HepG2 (cell line): ENCODE measurements around the gene LTA4H. TPM values are rescaled to one million over a fixed set of nuclear protein-coding genes. Genes with fewer than 3 reads are reported as not detected.

Experiments used
- ATAC-seq: fragments of 200-7000 bp; cut with Tn5 transposase; 3 replicates; pipeline ENCODE4 v1.9.1; 2020; ENCODE audit warnings: mild to moderate bottlenecking, moderate library complexity
- BruUV-seq: library from RNA; stranded (reverse); fragments of 400-500 nt; replicated peaks from 2 replicates; lab custom pipeline; 2021; lab: Mats Ljungman, UMichigan
- CTCF ChIA-PET: fragments of 300-600 bp; formaldehyde crosslinking; extraction: SDS; loops from one replicate; lab custom pipeline; 2021; ENCODE audit warnings: low total read pairs, inconsistent platforms, low intra/inter-chr PET ratio; lab: Yijun Ruan, JAX
- POLR2A ChIA-PET: fragments of 350-600 bp; sonication (Branson Sonifier 250); formaldehyde crosslinking; loops from one replicate; lab custom pipeline; 2020; ENCODE audit warnings: antibody characterized with exemption, inconsistent platforms; lab: Yijun Ruan, JAX
- DNase-seq: peaks from one replicate; pipeline ENCODE4 v3.0.0-alpha.2; 2015; ENCODE audit warnings: low spot score
- FAIRE-seq: peaks from 3 replicates; lab custom pipeline; 2011; peaks lifted over from hg19 to GRCh38; lab: Jason Lieb, UNC
- H2AFZ ChIP-seq: one replicate; pipeline ENCODE4 v1.6.1; 2011; ENCODE audit warnings: low read length, inconsistent platforms
- H3K27ac ChIP-seq: fragments of 300-600 bp; 3 replicates; pipeline ENCODE4 v1.8.0; 2011; ENCODE audit warnings: mixed run types, mild to moderate bottlenecking, mixed read lengths, low read length, inconsistent platforms; ENCODE audit not compliant: insufficient read depth; ENCODE audit errors: extremely low read length
- H3K27me3 ChIP-seq, 2 experiments: fragments of 200-600 bp in 1 of 2; 2 replicates in 1 of 2; 3 replicates in 1 of 2; pipeline versions ENCODE4 v1.6.0 to v1.8.0; 2011; ENCODE audit warnings: low read length in 2 of 2, mild to moderate bottlenecking in 2 of 2, moderate library complexity in 2 of 2, inconsistent platforms in 1 of 2; ENCODE audit not compliant: insufficient read depth in 2 of 2, control insufficient read depth in 1 of 2
- H3K36me3 ChIP-seq, 2 experiments: fragments of 200-600 bp in 1 of 2; replicated peaks in 1 of 2; 2 replicates in 1 of 2; 3 replicates in 1 of 2; pipeline versions ENCODE4 v1.5.1 to v1.8.0; 2011; ENCODE audit warnings: low read length in 2 of 2, inconsistent platforms in 1 of 2; ENCODE audit not compliant: insufficient read depth in 2 of 2, control insufficient read depth in 1 of 2
- H3K4me1 ChIP-seq: 2 replicates; pipeline ENCODE4 v1.5.1; 2012; ENCODE audit warnings: low read length, inconsistent platforms; ENCODE audit not compliant: insufficient read depth
- H3K4me2 ChIP-seq: 2 replicates; pipeline ENCODE4 v1.6.0; 2011; ENCODE audit warnings: low read depth, low read length, inconsistent platforms
- H3K4me3 ChIP-seq, 3 experiments: fragments of 200-600 bp in 1 of 3; sonication (generic), shearing (Covaris generic) in 1 of 3; replicated peaks in 1 of 3; 2 replicates each; pipeline ENCODE4 v1.5.1; 2011 to 2016; ENCODE audit warnings: low read length in 3 of 3, inconsistent platforms in 2 of 3, low read depth in 2 of 3, mild to moderate bottlenecking in 2 of 3, control low read depth in 1 of 3, mixed read lengths in 1 of 3; ENCODE audit not compliant: insufficient read depth in 1 of 3
- H3K79me2 ChIP-seq: one replicate; pipeline ENCODE4 v1.6.1; 2011; ENCODE audit warnings: low read length, inconsistent platforms; ENCODE audit not compliant: insufficient read depth
- H3K9ac ChIP-seq: 2 replicates; pipeline ENCODE4 v1.6.0; 2011; ENCODE audit warnings: mild to moderate bottlenecking, low read depth, low read length, inconsistent platforms; ENCODE audit not compliant: insufficient read depth
- H3K9me3 ChIP-seq: 2 replicates; pipeline ENCODE4 v1.5.1; 2012; ENCODE audit warnings: mild to moderate bottlenecking, low read length
- H4K20me1 ChIP-seq: 2 replicates; pipeline ENCODE4 v1.6.0; 2011; ENCODE audit warnings: inconsistent platforms, mild to moderate bottlenecking, low read length, moderate library complexity; ENCODE audit not compliant: insufficient read depth
- ADNP ChIP-seq: sonication (generic); formaldehyde crosslinking; IDR thresholded peaks from 2 replicates; pipeline ENCODE4 v1.4.0; 2020; ENCODE audit warnings: missing genetic modification reagents
- ERF ChIP-seq: IDR thresholded peaks from 2 replicates; pipeline ENCODE4 v1.6.1; 2018; ENCODE audit warnings: missing biosample characterization, missing genetic modification reagents
- FOSL2 ChIP-seq: sonication (generic); formaldehyde crosslinking; IDR thresholded peaks from 2 replicates; pipeline ENCODE4 v1.4.0; 2020; ENCODE audit warnings: missing genetic modification reagents
- HNRNPL ChIP-seq: fragments of 200-400 bp; formaldehyde crosslinking; IDR thresholded peaks from 2 replicates; pipeline ENCODE4 v1.6.1; 2017; ENCODE audit warnings: mild to moderate bottlenecking, low read depth, low read length
- IKZF1 ChIP-seq: fragments of 450-650 bp; IDR thresholded peaks from 2 replicates; pipeline ENCODE4 v1.7.1; 2016
- NFE2L2 ChIP-seq: fragments of 150-350 bp; IDR thresholded peaks from 2 replicates; pipeline ENCODE4 v1.6.1; 2014; ENCODE audit warnings: low read length
- NONO ChIP-seq, 2 experiments: fragments of 450-650 bp in 1 of 2; sonication (generic) in 1 of 2; formaldehyde crosslinking in 1 of 2; IDR thresholded peaks in 1 of 2; conservative IDR thresholded peaks in 1 of 2; 2 replicates each; pipeline versions ENCODE4 v1.6.1 to v1.8.0; 2017 to 2022; ENCODE audit warnings: mild to moderate bottlenecking in 1 of 2, missing genetic modification reagents in 1 of 2, moderate library complexity in 1 of 2
- REST ChIP-seq, 2 experiments: IDR thresholded peaks; 2 replicates each; pipeline ENCODE4 v1.6.1; 2011 to 2012; ENCODE audit warnings: low read length in 2 of 2, borderline replicate concordance in 1 of 2, low read depth in 1 of 2, mild to moderate bottlenecking in 1 of 2, moderate library complexity in 1 of 2
- SNAPC2 ChIP-seq: sonication (generic); formaldehyde crosslinking; IDR thresholded peaks from 2 replicates; pipeline ENCODE4 v1.8.1; 2022; ENCODE audit warnings: mild to moderate bottlenecking, missing genetic modification reagents
- SRSF4 ChIP-seq: fragments of 200-400 bp; formaldehyde crosslinking; IDR thresholded peaks from one replicate; pipeline ENCODE4 v1.6.1; 2018; ENCODE audit warnings: mild to moderate bottlenecking, low read depth, low read length, moderate library complexity; ENCODE audit not compliant: poor library complexity, severe bottlenecking
- ZNF530 ChIP-seq: sonication (generic); formaldehyde crosslinking; IDR thresholded peaks from 2 replicates; pipeline ENCODE4 v1.5.0; 2020; ENCODE audit warnings: low read depth, mild to moderate bottlenecking, missing genetic modification reagents
- WGBS: methylation state at CpG from one replicate; pipeline ENCODE4 v1.1.6; 2017; ENCODE audit warnings: low lambda C conversion rate; 5-methylcytosine and 5-hydroxymethylcytosine counted together
- in situ Hi-C: cut with HindIII; loops from 2 replicates; pipeline ENCODE4 v1.10.0; 2017; ENCODE audit warnings: low pct_unique_long_range_greater_than_20kb; ENCODE audit not compliant: extremely low pct_ligation_motif_present
- intact Hi-C: fragments of 100-400 bp; cut with micrococcal nuclease; formaldehyde crosslinking; loops from one replicate; pipeline ENCODE4 v1.10.0; 2022; ENCODE audit not compliant: unreplicated experiment
- polyA plus RNA-seq, 8 experiments: library from polyadenylated mRNA; depleted of rRNA in 3 of 8; stranded (reverse) in 7 of 8; unstranded in 1 of 8; fragments of >200 nt; fragmentation: Illumina TruSeq in 4 of 8; extraction: Trizol in 4 of 8; gene quantifications; 2 replicates each; pipeline versions ENCODE4 v1.2.1 to v1.2.3, GENCODE V29; 2011 to 2016; ENCODE audit warnings: low read depth in 4 of 8, missing spikeins in 1 of 8, mixed read lengths in 1 of 8; ENCODE audit not compliant: insufficient read depth in 1 of 8
- total RNA-seq, 5 experiments: library from RNA; depleted of rRNA; stranded (reverse); fragments of >200 nt; fragmentation: Illumina TruSeq; extraction: Trizol; gene quantifications; 2 replicates each; pipeline ENCODE4 v1.2.3, GENCODE V29; 2016; ENCODE audit warnings: low read depth in 1 of 5
- TF ChIP-seq, protein P1 (sequence below): sonication (generic); formaldehyde crosslinking; IDR thresholded peaks from 2 replicates; pipeline ENCODE4 v1.5.1; 2020; ENCODE audit warnings: mild to moderate bottlenecking, missing genetic modification reagents

LTA4H gene
- total and polyA plus RNA-seq, 2 of the 13 experiments (the other 11 are each of a cell fraction or from before 2014, with no cell fraction given): 87.5 to 90.4 TPM

- DNase-seq (no peak), FAIRE-seq (no peak)
- H3K79me2 ChIP-seq: no peaks in the 10 kb centered on the region
- peaks cover 45% of the 10 kb centered on the region for H3K4me1 ChIP-seq
- in situ Hi-C loops: no loop called here
- no peak overlapping the region for H3K4me3 ChIP-seq
- TF ChIP-seq, protein P1, sequence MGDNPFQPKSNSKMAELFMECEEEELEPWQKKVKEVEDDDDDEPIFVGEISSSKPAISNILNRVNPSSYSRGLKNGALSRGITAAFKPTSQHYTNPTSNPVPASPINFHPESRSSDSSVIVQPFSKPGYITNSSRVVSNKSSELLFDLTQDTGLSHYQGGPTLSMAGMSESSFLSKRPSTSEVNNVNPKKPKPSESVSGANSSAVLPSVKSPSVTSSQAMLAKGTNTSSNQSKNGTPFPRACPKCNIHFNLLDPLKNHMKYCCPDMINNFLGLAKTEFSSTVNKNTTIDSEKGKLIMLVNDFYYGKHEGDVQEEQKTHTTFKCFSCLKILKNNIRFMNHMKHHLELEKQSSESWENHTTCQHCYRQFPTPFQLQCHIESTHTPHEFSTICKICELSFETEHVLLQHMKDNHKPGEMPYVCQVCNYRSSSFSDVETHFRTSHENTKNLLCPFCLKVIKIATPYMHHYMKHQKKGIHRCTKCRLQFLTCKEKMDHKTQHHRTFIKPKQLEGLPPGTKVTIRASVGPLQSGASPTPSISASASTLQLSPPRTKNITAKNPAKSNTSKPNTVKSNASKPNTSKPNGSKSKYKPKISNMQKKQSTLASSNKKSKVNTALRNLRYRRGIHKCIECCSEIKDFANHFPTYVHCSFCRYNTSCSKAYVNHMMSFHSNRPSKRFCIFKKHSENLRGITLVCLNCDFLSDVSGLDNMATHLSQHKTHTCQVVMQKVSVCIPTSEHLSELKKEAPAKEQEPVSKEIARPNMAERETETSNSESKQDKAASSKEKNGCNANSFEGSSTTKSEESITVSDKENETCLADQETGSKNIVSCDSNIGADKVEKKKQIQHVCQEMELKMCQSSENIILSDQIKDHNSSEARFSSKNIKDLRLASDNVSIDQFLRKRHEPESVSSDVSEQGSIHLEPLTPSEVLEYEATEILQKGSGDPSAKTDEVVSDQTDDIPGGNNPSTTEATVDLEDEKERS (CRISPR knock-in tag): no peak
- TF ChIP-seq ADNP (CRISPR knock-in tag): no peak
- no peak for TF ChIP-seq IKZF1
- TF ChIP-seq HNRNPL: no peak
- no peak for TF ChIP-seq ZNF530 (CRISPR knock-in tag)
- TF ChIP-seq ERF (CRISPR knock-in tag): no peak
- no peak for TF ChIP-seq NONO (IDR thresholded peaks at IDR 0.05)
- no peak for TF ChIP-seq NONO (CRISPR knock-in tag; conservative IDR thresholded peaks at IDR 0.05)
- no peak for TF ChIP-seq REST (IDR thresholded peaks at IDR 0.05; ENCODE audit: borderline replicate concordance in 1 of 2, low read depth in 1 of 2, low read length in 2 of 2)
- TF ChIP-seq SNAPC2 (CRISPR knock-in tag): no peak
- TF ChIP-seq SRSF4: no peak
- TF ChIP-seq FOSL2: no peak
- TF ChIP-seq NFE2L2: no peak
- TF ChIP-seq, all 625 proteins: peak for 0
- Histone ChIP-seq H3K27ac (no peak overlapping the region), H3K9ac (no peak overlapping the region), H3K4me2 (no peak overlapping the region), H3K27me3 (peaks cover 0 to 15% of the 10 kb centered on the region in 2 experiments; a peak in 2 of 5 replicates), H2AFZ (no peak overlapping the region), H3K36me3 (no peaks in the 10 kb centered on the region), H4K20me1 (no peaks in the 10 kb centered on the region), H3K9me3 (no peaks in the 10 kb centered on the region)
- 77% methylated on average over 2 of the region's 2 CpGs for WGBS
- ATAC-seq: no peak
- POLR2A ChIA-PET: no interaction called here
- CTCF ChIA-PET: no interaction called here
- BruUV-seq: no TSS peak
- intact Hi-C loops: no loop called here
Measured at GRCh38 chr12:96044943-96045290, 9.5 kb upstream of the LTA4H start.
